Liver (tissue), 9 donors: ENCODE data around the gene PRKX. TPM values are rescaled to one million over a fixed set of nuclear protein-coding genes. Genes with fewer than 3 reads are reported as not detected.
"Not testable (repeated sequence)": the region's sequence is repeated elsewhere in the genome, so short reads cannot be mapped to it uniquely, and the experiment has no call there.

Experiments used
- DNase-seq: peaks from one replicate; pipeline ENCODE4 v3.0.0-alpha.2; 2017; ENCODE audit warnings: low spot score
- H3K27ac ChIP-seq, 2 donors: one replicate each; pipeline ENCODE4 v1.7.0; 2013; ENCODE audit warnings: inconsistent platforms in 2 of 2, low read length in 2 of 2, control low read depth in 1 of 2, low read depth in 1 of 2, mild to moderate bottlenecking in 1 of 2
- H3K27me3 ChIP-seq, 4 donors: one replicate each; pipeline versions ENCODE4 v1.6.1 to v1.7.0; 2013; ENCODE audit warnings: low read length in 3 of 4, inconsistent platforms in 1 of 4, mild to moderate bottlenecking in 1 of 4, moderate library complexity in 1 of 4; ENCODE audit not compliant: control insufficient read depth in 4 of 4, insufficient read depth in 4 of 4
- H3K36me3 ChIP-seq, 4 donors: one replicate each; pipeline versions ENCODE4 v1.6.1 to v1.7.0; 2013; ENCODE audit warnings: low read length in 3 of 4, mild to moderate bottlenecking in 3 of 4, low read depth in 1 of 4, moderate library complexity in 1 of 4; ENCODE audit not compliant: control insufficient read depth in 4 of 4, insufficient read depth in 3 of 4
- H3K4me1 ChIP-seq, 4 donors: one replicate each; pipeline versions ENCODE4 v1.6.1 to v1.7.0; 2013; ENCODE audit warnings: low read length in 3 of 4, mild to moderate bottlenecking in 3 of 4, moderate library complexity in 1 of 4; ENCODE audit not compliant: control insufficient read depth in 4 of 4, insufficient read depth in 4 of 4
- H3K4me3 ChIP-seq, 3 donors: one replicate each; pipeline versions ENCODE4 v1.6.1 to v1.7.0; 2013; ENCODE audit warnings: low read length in 3 of 3, control low read depth in 1 of 3, low read depth in 1 of 3, mild to moderate bottlenecking in 1 of 3
- H3K9ac ChIP-seq, 2 donors: one replicate each; pipeline ENCODE4 v1.7.0; 2013; ENCODE audit warnings: low read length in 2 of 2, mild to moderate bottlenecking in 2 of 2, moderate library complexity in 2 of 2, control low read depth in 1 of 2, low read depth in 1 of 2
- H3K9me3 ChIP-seq, 4 donors: one replicate each; pipeline versions ENCODE4 v1.6.1 to v1.7.0; 2013; ENCODE audit warnings: low read length in 3 of 4; ENCODE audit not compliant: control insufficient read depth in 4 of 4
- CTCF ChIP-seq: fragments of 150-350 bp; IDR thresholded peaks from 2 replicates; pipeline ENCODE4 v1.5.1; 2017; ENCODE audit warnings: improper control_type of control experiment, low read depth, low read length; ENCODE audit not compliant: missing input control
- EGR1 ChIP-seq, 2 donors: IDR thresholded peaks; 2 replicates each; pipeline ENCODE4 v1.6.1; 2016 to 2018; ENCODE audit warnings: antibody characterized with exemption in 2 of 2, low read depth in 2 of 2
- FOXA1 ChIP-seq: IDR thresholded peaks from 2 replicates; pipeline ENCODE4 v1.6.1; 2016; ENCODE audit warnings: antibody characterized with exemption
- GABPA ChIP-seq, 2 donors: IDR thresholded peaks in 1 of 2; conservative IDR thresholded peaks in 1 of 2; 2 replicates each; pipeline ENCODE4 v1.6.1; 2016; ENCODE audit warnings: antibody characterized with exemption in 2 of 2, mild to moderate bottlenecking in 1 of 2, moderate library complexity in 1 of 2
- HNF4A ChIP-seq, 2 donors: conservative IDR thresholded peaks; 2 replicates each; pipeline ENCODE4 v1.6.1; 2016; ENCODE audit warnings: antibody characterized with exemption in 2 of 2, mild to moderate bottlenecking in 2 of 2
- HNF4G ChIP-seq: IDR thresholded peaks from 2 replicates; pipeline ENCODE4 v1.6.1; 2016; ENCODE audit warnings: antibody characterized with exemption
- JUND ChIP-seq, 2 donors: IDR thresholded peaks; 2 replicates each; pipeline ENCODE4 v1.6.1; 2016; ENCODE audit warnings: antibody characterized with exemption in 2 of 2
- NR2F2 ChIP-seq: IDR thresholded peaks from 2 replicates; pipeline ENCODE4 v1.6.1; 2016; ENCODE audit warnings: antibody characterized with exemption
- REST ChIP-seq: IDR thresholded peaks from 2 replicates; pipeline ENCODE4 v1.6.1; 2016; ENCODE audit warnings: antibody characterized with exemption, mild to moderate bottlenecking
- RXRA ChIP-seq, 2 donors: IDR thresholded peaks; 2 replicates each; pipeline ENCODE4 v1.6.1; 2017 to 2018; ENCODE audit warnings: antibody characterized with exemption in 2 of 2, mild to moderate bottlenecking in 1 of 2
- SP1 ChIP-seq: IDR thresholded peaks from 2 replicates; pipeline ENCODE4 v1.6.1; 2018; ENCODE audit warnings: antibody characterized with exemption, mild to moderate bottlenecking
- TAF1 ChIP-seq: conservative IDR thresholded peaks from 2 replicates; pipeline ENCODE4 v1.6.1; 2016; ENCODE audit warnings: antibody characterized with exemption, mild to moderate bottlenecking
- YY1 ChIP-seq: IDR thresholded peaks from 2 replicates; pipeline ENCODE4 v1.6.1; 2016; ENCODE audit warnings: antibody characterized with exemption, mild to moderate bottlenecking
- WGBS: extraction: QIAGEN DNeasy Blood & Tissue Kit; methylation state at CpG from one replicate; pipeline ENCODE4 v1.1.7; 2013; 5-methylcytosine and 5-hydroxymethylcytosine counted together
- polyA plus RNA-seq, 2 donors: library from polyadenylated mRNA; stranded (reverse) in 1 of 2; unstranded in 1 of 2; fragments of 200-250 nt in 1 of 2; fragments of >200 nt in 1 of 2; fragmentation: Nextera tagmentation in 1 of 2; extraction: Ambion mirVana in 1 of 2; gene quantifications; one replicate each; pipeline versions ENCODE4 v1.2.1 to v1.2.3, GENCODE V29; 2013 to 2015
- total RNA-seq, 2 donors: library from RNA; depleted of rRNA; stranded (reverse); fragments of >200 nt; gene quantifications; one replicate each; pipeline ENCODE4 v1.2.3, GENCODE V29; 2014
- TF ChIP-seq, protein P1 (sequence below): IDR thresholded peaks from 2 replicates; pipeline ENCODE4 v1.6.1; 2016; ENCODE audit warnings: antibody characterized with exemption
- TF ChIP-seq, protein P2 (sequence below): IDR thresholded peaks from 2 replicates; pipeline ENCODE4 v1.6.1; 2016; ENCODE audit warnings: antibody characterized with exemption
- donor health status: healthy.
- donor health status: healthy.
- donor health status: healthy.
- donor health status: healthy.
- donor health status: healthy.

The PRKX gene
- total and polyA plus RNA-seq, 4 donors: 0.63 to 4.0 (median 1.7) TPM

GRCh38 chrX:3728454-3728853, 15.0 kb upstream of the PRKX start:
- H3K27me3 ChIP-seq: no peaks in the 10 kb centered on the region
- 72% methylated on average over 9 of the region's 9 CpGs for WGBS
- H3K9ac ChIP-seq: no peak overlapping the region
- no peaks in the 10 kb centered on the region for H3K4me1 ChIP-seq
- no peak overlapping the region for H3K27ac ChIP-seq
- H3K9me3 ChIP-seq: no peaks in the 10 kb centered on the region
- TF ChIP-seq TAF1: no peak
- H3K4me3 ChIP-seq: no peak overlapping the region
- no peak for DNase-seq
- no peaks in the 10 kb centered on the region for H3K36me3 ChIP-seq

- H3K9ac ChIP-seq, DNase-seq, H3K27ac ChIP-seq, H3K4me3 ChIP-seq, H3K36me3 ChIP-seq, H3K9me3 ChIP-seq, H3K4me1 ChIP-seq, H3K27me3 ChIP-seq: not testable (repeated sequence)
- 82% methylated on average over 9 of the region's 9 CpGs for WGBS
These were observed 10.0 kb upstream of the PRKX start for GRCh38 chrX:3723460-3723859.

DNA sequence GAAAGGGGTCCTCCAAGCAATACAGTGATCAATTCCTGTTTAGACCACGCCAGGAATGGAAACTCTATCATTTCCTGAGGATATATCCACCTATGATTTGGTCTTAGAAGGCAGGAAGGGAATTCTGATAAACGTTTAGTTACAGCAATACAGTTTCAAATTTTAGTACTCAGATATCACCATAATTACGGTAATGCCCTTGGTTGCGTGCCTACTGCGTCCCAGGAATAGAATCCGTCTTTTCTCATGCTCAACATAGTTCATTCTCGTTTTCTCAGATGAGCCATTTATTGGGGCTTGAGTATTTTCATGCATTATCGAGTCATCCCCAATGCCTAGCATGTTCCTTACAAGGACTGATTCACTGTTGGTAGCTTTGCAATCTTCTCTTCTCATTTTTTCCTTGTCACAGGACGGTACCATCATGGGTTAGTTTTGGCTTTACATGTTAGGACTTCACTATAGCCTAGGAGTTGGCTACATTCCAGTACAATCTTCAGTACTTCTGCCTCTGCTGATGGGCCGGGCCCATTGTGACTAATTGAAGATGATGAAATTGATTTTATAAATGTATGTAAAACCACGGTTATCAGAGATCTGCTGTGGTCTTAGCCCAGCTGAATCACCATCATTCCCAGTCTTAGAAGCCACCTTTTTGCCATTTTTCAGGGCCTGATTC, 4.4 kb upstream of the PRKX start:
- H3K4me1 ChIP-seq: peaks cover 0 to 8% (median 0%) of the 10 kb centered on the region in 4 donors
- no peaks in the 10 kb centered on the region for H3K9me3 ChIP-seq
- no peak for TF ChIP-seq TAF1
- H3K27me3 ChIP-seq: no peaks in the 10 kb centered on the region
- no peaks in the 10 kb centered on the region for H3K36me3 ChIP-seq
- H3K27ac ChIP-seq: no peak overlapping the region
- no peak for DNase-seq
- 70% methylated on average over 11 of the region's 11 CpGs for WGBS
- H3K4me3 ChIP-seq: no peak overlapping the region
- no peak overlapping the region for H3K9ac ChIP-seq

- TF ChIP-seq EGR1 (IDR thresholded peaks at IDR 0.05; ENCODE audit: low read depth in 2 of 2): no peak
- TF ChIP-seq, protein P1, sequence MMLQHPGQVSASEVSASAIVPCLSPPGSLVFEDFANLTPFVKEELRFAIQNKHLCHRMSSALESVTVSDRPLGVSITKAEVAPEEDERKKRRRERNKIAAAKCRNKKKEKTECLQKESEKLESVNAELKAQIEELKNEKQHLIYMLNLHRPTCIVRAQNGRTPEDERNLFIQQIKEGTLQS: no peak
- TF ChIP-seq CTCF: no peak
- no peak for TF ChIP-seq RXRA (IDR thresholded peaks at IDR 0.05)
- no peak for TF ChIP-seq JUND (IDR thresholded peaks at IDR 0.05)
- TF ChIP-seq FOXA1: no peak
- TF ChIP-seq, protein P2, sequence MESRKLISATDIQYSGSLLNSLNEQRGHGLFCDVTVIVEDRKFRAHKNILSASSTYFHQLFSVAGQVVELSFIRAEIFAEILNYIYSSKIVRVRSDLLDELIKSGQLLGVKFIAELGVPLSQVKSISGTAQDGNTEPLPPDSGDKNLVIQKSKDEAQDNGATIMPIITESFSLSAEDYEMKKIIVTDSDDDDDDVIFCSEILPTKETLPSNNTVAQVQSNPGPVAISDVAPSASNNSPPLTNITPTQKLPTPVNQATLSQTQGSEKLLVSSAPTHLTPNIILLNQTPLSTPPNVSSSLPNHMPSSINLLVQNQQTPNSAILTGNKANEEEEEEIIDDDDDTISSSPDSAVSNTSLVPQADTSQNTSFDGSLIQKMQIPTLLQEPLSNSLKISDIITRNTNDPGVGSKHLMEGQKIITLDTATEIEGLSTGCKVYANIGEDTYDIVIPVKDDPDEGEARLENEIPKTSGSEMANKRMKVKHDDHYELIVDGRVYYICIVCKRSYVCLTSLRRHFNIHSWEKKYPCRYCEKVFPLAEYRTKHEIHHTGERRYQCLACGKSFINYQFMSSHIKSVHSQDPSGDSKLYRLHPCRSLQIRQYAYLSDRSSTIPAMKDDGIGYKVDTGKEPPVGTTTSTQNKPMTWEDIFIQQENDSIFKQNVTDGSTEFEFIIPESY: no peak
- TF ChIP-seq HNF4A (conservative IDR thresholded peaks at IDR 0.05): no peak
- TF ChIP-seq TAF1: no peak
- no peak for TF ChIP-seq NR2F2
- TF ChIP-seq SP1: no peak
- no peak for TF ChIP-seq REST
- TF ChIP-seq HNF4G: no peak
- TF ChIP-seq GABPA (IDR thresholded peaks at IDR 0.05 in 1 of 2, conservative IDR thresholded peaks at IDR 0.05 in 1 of 2): no peak
- TF ChIP-seq YY1: no peak
- Histone ChIP-seq H3K27ac (no peak overlapping the region), H3K4me1 (peaks cover 0 to 8% (median 0%) of the 10 kb centered on the region in 4 donors), H3K36me3 (no peaks in the 10 kb centered on the region), H3K4me3 (no peak overlapping the region), H3K27me3 (no peaks in the 10 kb centered on the region), H3K9me3 (no peaks in the 10 kb centered on the region), H3K9ac (no peak overlapping the region)
- no peak for DNase-seq
- WGBS: 69% methylated on average over 3 of the region's 3 CpGs
These were observed 2.5 kb upstream of the PRKX start for GRCh38 chrX:3715921-3716320.
